GM18508 (cell line): ENCODE results near the gene GAS2L3.
"Not testable (repeated sequence)": the region's sequence is repeated elsewhere in the genome, so short reads cannot be mapped to it uniquely, and the experiment has no call there.

Experiments used
- ATAC-seq: cut with Tn5 transposase; IDR thresholded peaks from one replicate; pipeline ENCODE4 v1.9.1; 2021; ENCODE audit warnings: moderate number of reproducible peaks; ENCODE audit not compliant: insufficient read depth, unreplicated experiment

The GAS2L3 gene

GRCh38 chr12:100572184-100572583 lies 1.3 kb upstream of the GAS2L3 start:
- no peak for ATAC-seq

- no peak for ATAC-seq
Observed at GRCh38 chr12:100574187-100575074, 947 bp downstream of the GAS2L3 start.

- ATAC-seq = no peak
Observed at GRCh38 chr12:100576331-100577036, 3.0 kb downstream of the GAS2L3 start.

- ATAC-seq = no peak
Observed at GRCh38 chr12:100578923-100579322, 5.4 kb downstream of the GAS2L3 start.

GRCh38 chr12:100579844-100580243 lies 6.4 kb downstream of the GAS2L3 start:
- ATAC-seq = no peak

- no peak for ATAC-seq
Observed at GRCh38 chr12:100584256-100584655, 10.8 kb downstream of the GAS2L3 start.

- no peak for ATAC-seq
Observed at GRCh38 chr12:100591979-100592378, 18.5 kb downstream of the GAS2L3 start.

- ATAC-seq = no peak
Observed at GRCh38 chr12:100593490-100593889, 20.0 kb downstream of the GAS2L3 start.

- no peak for ATAC-seq
Observed at GRCh38 chr12:100601626-100602025, 28.1 kb downstream of the GAS2L3 start.

GRCh38 chr12:100602997-100603396 lies 29.5 kb downstream of the GAS2L3 start:
- not testable (repeated sequence) for ATAC-seq

GRCh38 chr12:100608776-100609175 lies 35.3 kb downstream of the GAS2L3 start:
- no peak for ATAC-seq

- ATAC-seq = no peak
Observed at GRCh38 chr12:100610666-100611430, 37.4 kb downstream of the GAS2L3 start.

- ATAC-seq = no peak
Observed at GRCh38 chr12:100612606-100613005, 39.1 kb downstream of the GAS2L3 start.

GRCh38 chr12:100624571-100624970 lies 51.1 kb downstream of the GAS2L3 start:
- ATAC-seq = no peak

GRCh38 chr12:100632445-100632892 lies 59.0 kb downstream of the GAS2L3 start:
- ATAC-seq = no peak

GRCh38 chr12:100633082-100633785 lies 59.8 kb downstream of the GAS2L3 start:
- ATAC-seq = not testable (repeated sequence)

GRCh38 chr12:100643246-100643645 lies 69.8 kb downstream of the GAS2L3 start:
- no peak for ATAC-seq

- no peak for ATAC-seq
Observed at GRCh38 chr12:100646896-100647295, 73.4 kb downstream of the GAS2L3 start.

- no peak for ATAC-seq
Observed at GRCh38 chr12:100651108-100651507, 77.6 kb downstream of the GAS2L3 start.

GRCh38 chr12:100651694-100652093 lies 78.2 kb downstream of the GAS2L3 start:
- ATAC-seq = no peak
